Sigmoid colon (tissue), 4 donors: Measurements from ENCODE around the gene CDC42BPB.

Source experiments
- EP300 ChIP-seq, 4 donors: sonication (generic); formaldehyde crosslinking; IDR thresholded peaks; one replicate each; pipeline ENCODE4 v1.6.1; 2017; ENCODE audit warnings: antibody characterized with exemption in 4 of 4
- POLR2A ChIP-seq, 2 donors: fragments of 450-650 bp; IDR thresholded peaks; one replicate each; pipeline ENCODE4 v1.6.1; 2016; ENCODE audit warnings: antibody characterized with exemption in 2 of 2, mild to moderate bottlenecking in 2 of 2, moderate library complexity in 2 of 2
- POLR2AphosphoS5 ChIP-seq, 4 donors: sonication (generic); formaldehyde crosslinking; IDR thresholded peaks; one replicate each; pipeline ENCODE4 v1.6.1; 2017; ENCODE audit warnings: antibody characterized with exemption in 4 of 4
- TF ChIP-seq, protein P1 (sequence below), 4 experiments: fragments of 450-650 bp in 3 of 4; fragments of 200-600 bp in 1 of 4; IDR thresholded peaks; one replicate each; pipeline ENCODE4 v1.5.1; 2016 to 2019; ENCODE audit warnings: antibody characterized with exemption in 4 of 4, mild to moderate bottlenecking in 3 of 4, moderate library complexity in 2 of 4

DNA sequence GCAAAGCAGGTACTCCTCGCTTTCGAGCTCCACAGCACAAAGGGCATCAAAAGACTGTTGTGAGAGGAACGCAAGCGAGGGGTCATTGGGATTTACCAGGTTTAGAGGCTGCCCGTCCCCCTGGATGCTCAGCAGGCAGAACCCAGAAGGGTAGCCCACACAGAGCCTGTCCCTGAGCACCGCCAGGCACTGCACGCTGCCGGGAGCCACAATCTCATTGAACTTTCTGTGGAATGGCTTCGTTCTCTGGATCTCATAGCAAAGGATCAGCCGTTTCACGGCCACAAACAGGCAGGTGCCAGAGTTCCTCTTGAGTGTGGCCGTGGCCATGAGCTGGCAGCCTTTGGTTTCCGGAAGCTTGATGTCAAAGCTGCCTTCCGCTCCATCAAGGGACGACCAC is 113.4 kb downstream of the CDC42BPB start:
- TF ChIP-seq, protein P1, sequence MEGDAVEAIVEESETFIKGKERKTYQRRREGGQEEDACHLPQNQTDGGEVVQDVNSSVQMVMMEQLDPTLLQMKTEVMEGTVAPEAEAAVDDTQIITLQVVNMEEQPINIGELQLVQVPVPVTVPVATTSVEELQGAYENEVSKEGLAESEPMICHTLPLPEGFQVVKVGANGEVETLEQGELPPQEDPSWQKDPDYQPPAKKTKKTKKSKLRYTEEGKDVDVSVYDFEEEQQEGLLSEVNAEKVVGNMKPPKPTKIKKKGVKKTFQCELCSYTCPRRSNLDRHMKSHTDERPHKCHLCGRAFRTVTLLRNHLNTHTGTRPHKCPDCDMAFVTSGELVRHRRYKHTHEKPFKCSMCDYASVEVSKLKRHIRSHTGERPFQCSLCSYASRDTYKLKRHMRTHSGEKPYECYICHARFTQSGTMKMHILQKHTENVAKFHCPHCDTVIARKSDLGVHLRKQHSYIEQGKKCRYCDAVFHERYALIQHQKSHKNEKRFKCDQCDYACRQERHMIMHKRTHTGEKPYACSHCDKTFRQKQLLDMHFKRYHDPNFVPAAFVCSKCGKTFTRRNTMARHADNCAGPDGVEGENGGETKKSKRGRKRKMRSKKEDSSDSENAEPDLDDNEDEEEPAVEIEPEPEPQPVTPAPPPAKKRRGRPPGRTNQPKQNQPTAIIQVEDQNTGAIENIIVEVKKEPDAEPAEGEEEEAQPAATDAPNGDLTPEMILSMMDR (IDR thresholded peaks at IDR 0.05): no peak
- TF ChIP-seq POLR2AphosphoS5 (IDR thresholded peaks at IDR 0.05): no peak
- no peak for TF ChIP-seq POLR2A (IDR thresholded peaks at IDR 0.05)
- no peak for TF ChIP-seq EP300 (IDR thresholded peaks at IDR 0.05)
